ENCODE data around the gene SEPTIN2.
"Not testable (repeated sequence)": the region's sequence is repeated elsewhere in the genome, so short reads cannot be mapped to it uniquely, and the experiment has no call there.

The SEPTIN2 gene

GRCh38 chr2:241386519-241386918 lies 70.8 kb downstream of the SEPTIN2 start:
- no peak for DNase-seq (ENCODE audit: low read depth)

- no peak for DNase-seq (ENCODE audit: low read depth)
Measured at GRCh38 chr2:241389697-241390096, 74.0 kb downstream of the SEPTIN2 start.

GRCh38 chr2:241390301-241391206 lies 74.8 kb downstream of the SEPTIN2 start:
- DNase-seq (ENCODE audit: low read depth), result no peak

DNA sequence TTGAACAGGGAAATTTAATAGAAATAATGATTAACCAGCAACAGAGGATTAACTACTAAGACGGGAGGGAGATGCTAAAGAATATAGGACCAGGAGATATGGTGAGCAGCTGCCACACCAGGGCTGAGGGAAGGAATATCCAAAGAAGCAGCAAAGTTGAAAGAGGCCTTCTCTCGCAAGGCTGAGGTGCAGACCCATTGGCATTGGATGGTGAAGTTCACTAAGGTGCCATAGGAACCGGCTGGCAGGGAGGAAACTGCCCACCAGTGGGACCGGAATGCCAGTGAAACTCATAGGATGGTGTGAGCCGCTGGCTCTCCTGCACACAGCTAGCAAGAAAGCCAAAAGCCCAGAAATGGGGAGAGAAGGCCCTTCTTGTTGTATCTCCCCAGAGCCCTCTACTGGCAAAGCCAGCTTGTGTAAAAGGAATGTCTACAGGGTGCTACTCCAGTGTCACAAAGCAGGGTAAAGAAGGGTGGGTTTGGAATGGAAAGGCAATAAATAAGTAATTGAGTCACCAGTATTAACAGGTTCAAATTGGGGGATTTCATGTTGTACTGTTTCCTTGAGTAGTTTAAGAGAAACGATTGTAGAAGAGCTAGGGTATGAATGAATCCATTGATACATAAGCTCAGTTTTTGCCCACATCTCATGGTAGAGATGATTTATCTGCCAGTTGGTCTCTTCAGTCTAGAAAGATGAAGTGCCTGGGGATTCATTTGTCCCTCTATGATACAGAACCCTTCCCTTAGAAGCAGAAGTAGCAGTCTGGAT lies 76.4 kb downstream of the SEPTIN2 start:
- DNase-seq (ENCODE audit: low read depth), result no peak

DNA sequence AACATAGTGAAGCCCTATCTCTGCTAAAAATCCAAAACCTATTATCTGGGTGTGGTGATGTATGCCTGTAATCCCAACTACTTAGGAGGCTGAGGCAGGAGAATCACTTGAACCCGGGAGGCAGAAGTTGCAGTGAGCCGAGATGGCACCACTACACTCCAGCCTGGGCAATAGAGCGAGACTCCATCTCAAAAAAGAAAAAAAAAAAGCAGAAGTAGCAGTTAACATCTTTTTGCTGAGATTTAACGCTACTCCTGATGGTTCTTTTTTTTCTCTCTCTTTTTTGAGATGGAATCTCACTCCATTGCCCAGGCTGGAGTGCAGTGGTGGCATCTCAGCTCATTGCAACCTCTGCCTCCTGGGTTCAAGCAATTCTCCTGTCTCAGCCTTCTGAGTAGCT lies 77.0 kb downstream of the SEPTIN2 start:
- not testable (repeated sequence) for DNase-seq (ENCODE audit: low read depth)

GRCh38 chr2:241393524-241394196 lies 77.9 kb downstream of the SEPTIN2 start:
- no peak for DNase-seq (ENCODE audit: low read depth)

- not testable (repeated sequence) for DNase-seq (ENCODE audit: low read depth)
Measured at GRCh38 chr2:241396809-241397208, 81.1 kb downstream of the SEPTIN2 start.

GRCh38 chr2:241399941-241400922 lies 84.5 kb downstream of the SEPTIN2 start:
- no peak for DNase-seq (ENCODE audit: low read depth)

Measured in stimulated activated CD8-positive, alpha-beta memory T cell treated with anti-CD3 and anti-CD28 coated beads, Interleukin-7, amount 100 ng/mL, for 24 hours (primary cell).